CD4-positive, alpha-beta T cell treated with Interleukin-21 for 1 hour (primary cell): ENCODE results near the gene UBR1.
"Not testable (repeated sequence)": the region's sequence is repeated elsewhere in the genome, so short reads cannot be mapped to it uniquely, and the experiment has no call there.

Source experiments
- DNase-seq: peaks from one replicate; pipeline ENCODE4 v3.0.0-alpha.2; 2020

The UBR1 gene

DNA sequence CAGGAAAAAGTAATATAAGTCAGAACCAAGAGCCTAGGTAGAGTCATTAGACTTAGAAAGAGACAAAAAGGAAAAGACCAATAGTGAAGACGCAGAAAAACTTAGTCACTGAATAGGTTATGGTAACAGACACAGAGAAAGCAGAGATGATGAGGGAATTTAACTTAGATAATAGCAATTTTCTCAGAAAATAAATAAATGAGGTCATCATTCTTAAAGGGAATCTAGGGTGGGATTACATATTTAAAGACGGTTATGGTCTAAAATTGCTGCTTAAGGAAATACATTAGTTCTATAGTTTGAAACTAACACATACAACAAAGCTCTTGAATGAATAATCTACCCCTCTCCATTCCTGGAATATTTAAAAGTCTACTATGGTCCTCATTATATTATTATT, 59.4 kb downstream of the UBR1 start:
- no peak for DNase-seq

DNA sequence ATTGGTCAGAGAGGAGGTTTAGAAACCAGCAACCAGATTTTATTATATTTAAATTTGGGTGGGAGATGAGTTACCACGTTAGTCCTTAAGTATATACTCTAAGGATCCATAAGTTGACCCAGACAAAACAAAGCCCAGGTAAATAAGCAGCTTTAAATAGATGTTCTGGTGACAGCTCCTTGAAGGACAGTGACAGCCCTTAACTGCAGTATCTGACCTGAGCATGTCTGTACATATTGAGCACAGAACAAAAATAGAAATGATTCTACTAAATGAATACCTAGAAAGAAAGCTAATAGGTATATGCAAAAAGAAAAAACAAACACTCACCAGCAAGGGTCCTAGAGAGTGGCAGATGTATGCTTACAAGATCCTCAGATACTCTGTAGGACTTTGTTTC, 63.0 kb downstream of the UBR1 start:
- no peak for DNase-seq

DNA sequence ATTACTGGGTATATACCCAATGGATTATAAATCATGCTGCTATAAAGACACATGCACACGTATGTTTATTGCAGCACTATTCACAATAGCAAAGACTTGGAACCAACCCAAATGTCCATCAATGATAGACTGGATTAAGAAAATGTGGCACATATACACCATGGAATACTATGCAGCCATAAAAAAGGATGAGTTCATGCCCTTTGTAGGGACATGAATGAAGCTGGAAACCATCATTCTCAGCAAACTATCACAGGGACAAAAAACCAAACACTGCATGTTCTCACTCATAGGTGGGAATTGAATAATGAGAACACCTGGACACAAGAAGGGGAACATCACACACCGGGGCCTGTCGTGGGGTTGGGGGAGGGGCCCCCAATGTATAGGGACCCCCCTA, 64.8 kb downstream of the UBR1 start:
- not testable (repeated sequence) for DNase-seq

DNA sequence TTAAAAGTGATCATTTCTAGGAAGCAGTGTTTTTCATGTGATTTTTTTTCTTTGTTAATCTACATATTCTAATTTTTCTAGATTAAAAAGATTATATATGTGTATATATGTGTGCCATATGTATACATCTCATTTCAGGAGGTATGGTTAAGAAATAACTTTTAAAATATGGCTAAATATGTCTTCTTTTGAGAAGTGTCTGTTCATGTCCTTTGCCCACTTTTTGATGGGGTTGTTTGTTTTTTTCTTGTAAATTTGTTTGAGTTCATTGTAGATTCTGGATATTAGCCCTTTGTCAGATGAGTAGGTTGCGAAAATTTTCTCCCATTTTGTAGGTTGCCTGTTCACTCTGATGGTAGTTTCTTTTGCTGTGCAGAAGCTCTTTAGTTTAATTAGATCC, 70.6 kb downstream of the UBR1 start:
- not testable (repeated sequence) for DNase-seq

DNA sequence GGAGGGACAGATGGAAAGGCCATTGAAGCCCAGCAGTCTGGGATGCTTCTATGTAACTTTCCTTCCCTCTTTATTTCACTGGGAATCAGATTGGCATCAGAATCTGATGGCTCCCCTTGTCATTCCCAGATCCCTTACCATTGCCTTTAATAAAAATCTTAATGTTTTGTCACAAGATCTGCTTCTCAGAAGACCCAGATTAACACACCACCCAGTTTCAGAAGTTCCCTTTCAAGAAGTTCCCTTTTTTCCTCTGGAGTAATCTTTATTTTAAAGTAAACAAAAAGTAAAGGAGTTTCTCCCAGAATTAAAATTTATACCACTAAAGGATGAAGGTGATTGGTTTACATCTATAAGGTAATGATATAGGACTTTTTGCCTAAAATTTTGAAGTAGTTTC, 76.4 kb downstream of the UBR1 start:
- DNase-seq = no peak

DNA sequence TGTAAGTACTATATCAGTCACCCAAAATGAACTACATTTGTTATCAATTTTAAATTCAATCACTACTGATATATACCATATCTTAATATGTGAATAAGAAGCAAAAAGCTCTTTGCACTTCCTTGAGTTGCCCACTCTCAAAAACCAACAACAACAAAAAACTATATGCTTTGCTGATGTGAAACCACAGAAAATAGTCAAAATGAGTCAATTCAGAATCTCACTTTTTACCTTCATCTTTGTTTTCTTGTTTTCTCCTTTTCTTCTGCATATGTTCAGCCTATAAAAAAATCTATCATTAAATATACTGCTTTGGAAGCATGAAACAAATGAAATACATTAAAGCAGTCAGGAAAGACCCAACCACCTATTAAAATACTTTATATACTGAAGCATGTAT, 80.7 kb downstream of the UBR1 start:
- no peak for DNase-seq

DNA sequence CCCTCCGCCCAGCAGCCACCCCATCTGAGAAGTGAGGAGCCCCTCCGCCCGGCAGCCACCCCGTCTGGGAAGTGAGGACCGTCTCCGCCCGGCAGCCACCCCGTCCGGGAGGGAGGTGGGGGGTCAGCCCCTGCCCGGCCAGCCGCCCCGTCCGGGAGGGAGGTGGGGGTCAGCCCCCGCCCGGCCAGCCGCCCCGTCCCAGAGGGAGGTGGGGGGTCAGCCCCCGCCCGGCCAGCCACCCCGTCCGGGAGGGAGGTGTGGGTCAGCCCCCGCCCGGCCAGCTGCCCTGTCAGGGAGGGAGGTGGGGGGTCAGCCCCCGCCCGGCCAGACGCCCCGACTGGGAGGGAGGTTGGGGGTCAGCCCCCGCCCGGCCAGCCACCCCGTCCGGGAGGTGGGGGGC, 91.2 kb downstream of the UBR1 start:
- DNase-seq = not testable (repeated sequence)

DNA sequence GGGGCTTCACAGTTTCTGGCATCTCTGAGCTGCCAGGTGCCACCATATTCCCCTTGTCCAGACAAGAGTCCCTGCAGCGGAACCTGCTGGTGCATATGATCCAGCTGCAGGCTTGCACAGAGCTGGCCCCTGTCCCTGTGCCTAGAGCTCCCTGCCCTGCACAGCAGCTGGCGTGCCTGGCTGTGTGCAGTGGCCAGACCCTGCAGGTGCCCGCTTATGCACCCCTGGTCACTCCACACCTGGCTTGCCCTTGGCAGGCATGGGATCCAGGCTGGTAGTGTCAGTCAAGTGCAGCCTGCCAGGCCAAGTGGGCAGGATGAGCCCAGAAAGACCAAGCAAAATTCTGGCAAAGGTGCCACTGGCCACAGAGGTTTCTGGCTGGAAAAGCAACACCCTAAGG, 96.6 kb downstream of the UBR1 start:
- no peak for DNase-seq

DNA sequence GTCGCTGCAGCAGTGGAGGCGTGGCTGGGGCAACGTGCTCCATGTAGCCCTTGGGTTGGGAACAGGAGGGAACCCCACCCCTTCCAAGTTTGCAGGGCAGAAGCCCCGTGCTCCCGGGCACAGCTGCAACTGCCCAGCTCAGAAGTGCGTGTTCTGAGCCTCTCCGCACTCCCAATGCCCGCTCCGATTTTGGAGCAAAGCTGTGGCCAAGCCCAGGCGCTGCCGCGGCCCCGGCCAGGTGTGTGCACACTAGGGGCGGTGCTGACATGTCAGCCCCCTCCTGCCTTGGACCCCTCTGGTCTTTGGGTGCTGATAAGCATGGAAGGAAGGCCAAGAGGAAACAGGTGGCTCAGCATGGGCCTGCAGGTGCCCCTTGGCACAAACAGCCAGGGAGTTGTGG, 97.7 kb downstream of the UBR1 start:
- no peak for DNase-seq

DNA sequence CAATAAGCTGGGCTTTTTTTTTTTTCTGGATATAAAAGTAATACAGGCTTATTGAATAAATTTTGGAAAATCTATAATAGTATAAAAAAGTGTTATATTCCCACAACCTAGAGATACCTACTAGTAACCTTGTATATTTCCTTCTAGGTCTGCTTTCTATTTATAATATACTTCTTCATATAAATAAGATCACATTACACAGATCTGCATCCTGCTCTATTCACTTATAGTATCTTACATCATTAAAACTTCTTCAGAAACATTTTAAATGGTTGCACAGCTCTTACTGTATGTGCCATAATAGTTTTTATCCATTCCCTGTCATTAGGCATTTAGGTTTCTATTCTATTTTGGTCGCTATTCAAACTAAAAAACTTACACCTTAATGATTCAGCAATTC, 98.3 kb downstream of the UBR1 start:
- no peak for DNase-seq

DNA sequence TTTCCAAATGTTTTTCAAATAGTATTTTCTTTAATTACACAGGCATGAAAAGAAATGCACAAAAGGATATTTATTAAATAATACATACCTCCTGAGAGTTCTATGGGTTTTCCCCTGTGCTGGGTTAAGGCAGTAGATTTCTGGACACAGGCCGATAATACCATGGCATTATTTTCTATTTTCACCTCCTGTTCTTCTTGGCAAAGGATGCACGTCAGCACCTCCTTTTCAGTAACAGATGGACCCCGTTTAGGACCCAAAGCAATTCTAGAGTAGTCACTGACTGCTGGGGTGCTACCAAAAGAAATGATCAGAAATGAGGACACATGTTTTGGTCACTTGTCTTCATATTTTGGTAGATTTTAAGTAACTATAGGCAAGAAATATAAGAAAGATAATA, 98.8 kb downstream of the UBR1 start:
- DNase-seq = no peak

DNA sequence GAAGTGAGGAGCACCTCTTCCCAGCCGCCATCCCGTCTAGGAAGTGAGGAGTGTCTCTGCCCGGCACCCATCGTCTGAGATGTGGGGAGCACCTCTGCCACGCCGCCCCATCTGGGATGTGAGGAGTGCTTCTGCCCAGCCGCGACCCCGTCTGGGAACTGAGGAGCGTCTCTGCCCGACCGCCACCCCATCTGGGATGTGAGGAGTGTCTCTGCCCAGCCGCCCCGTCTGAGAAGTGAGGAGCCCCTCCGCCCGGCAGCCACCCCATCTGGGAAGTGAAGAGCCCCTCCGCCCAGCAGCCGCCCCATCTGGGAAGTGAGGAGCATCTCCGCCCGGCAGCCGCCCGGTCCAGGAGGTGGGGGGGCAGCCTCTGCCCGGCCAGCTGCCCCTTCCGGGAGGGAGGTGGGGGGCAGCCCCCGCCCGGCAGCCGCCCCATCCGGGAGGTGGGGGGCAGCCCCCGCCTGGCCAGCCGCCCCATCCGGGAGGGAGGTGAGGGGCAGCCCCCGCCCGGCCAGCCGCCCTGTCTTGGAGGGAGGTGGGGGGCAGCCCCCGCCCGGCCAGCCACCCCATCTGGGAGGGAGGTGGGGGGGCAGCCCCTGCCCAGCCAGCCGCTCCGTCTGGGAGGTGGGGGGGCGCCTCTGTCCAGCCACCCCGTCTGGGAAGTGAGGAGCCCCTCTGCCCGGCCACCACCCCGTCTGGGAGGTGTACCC, 100.8 kb downstream of the UBR1 start:
- not testable (repeated sequence) for DNase-seq

DNA sequence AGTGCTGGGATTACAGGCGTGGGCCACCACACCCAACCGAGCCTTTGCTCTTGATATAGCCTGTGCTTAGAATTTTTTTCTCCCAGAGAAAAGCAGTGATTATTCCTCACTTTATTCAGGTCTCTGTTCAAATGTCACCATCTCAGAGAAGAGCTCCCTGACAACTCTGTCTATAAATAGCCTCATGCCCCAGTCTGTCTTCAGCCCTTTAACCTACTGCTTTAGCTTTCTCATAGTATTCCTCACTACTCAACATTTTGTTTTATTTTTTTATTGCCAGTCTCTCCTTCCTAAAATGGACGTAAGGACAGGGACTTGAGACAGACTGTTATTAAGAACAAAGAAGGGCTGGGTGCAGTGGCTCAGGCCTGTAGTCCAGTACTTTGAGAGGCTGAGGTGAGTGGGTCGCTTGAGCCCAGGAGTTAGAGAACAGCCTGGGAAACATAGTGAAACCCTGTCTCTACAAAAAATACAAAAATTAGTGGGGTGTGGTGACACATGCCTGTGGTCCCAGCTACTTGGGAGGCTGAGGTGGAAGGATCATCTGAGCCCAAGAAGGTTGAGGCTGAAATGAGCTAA, 106.5 kb downstream of the UBR1 start:
- no peak for DNase-seq

DNA sequence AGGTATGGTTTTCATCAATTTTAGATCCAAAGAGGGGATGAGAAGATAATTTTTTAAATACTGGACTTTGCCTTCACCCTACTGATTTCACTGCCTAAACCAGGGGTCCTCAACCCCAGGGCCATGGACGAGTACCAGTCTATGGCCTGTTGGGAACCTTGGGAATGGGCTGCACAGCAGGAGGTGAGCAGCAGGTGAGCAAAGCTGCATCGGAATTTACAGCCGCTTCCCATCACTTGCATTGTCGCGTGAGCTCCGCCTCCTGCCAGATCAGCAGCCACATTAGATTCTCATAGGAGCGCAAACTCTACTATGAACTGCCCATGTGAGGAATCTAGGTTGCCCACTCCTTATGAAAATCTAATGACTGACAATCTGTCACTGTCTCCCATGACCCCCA, 109.0 kb downstream of the UBR1 start:
- no peak for DNase-seq

DNA sequence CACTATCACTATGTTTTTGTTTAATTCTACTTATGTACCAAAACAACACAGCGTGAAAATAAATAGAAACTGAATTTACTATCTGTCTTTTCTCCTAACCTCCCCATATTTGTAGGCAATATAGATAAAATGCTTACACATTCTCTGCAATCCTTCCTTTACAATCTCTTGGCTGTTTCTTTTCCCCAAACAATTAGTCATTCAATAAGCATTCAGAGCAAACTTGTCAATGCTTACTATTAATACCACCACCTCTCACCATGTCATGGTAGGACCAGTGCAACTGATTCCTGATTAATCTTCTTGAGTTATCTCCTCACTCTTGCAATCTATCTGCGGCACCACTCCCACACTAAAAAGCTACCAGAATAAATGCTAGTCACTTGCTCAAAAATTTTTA, 111.3 kb downstream of the UBR1 start:
- no peak for DNase-seq

DNA sequence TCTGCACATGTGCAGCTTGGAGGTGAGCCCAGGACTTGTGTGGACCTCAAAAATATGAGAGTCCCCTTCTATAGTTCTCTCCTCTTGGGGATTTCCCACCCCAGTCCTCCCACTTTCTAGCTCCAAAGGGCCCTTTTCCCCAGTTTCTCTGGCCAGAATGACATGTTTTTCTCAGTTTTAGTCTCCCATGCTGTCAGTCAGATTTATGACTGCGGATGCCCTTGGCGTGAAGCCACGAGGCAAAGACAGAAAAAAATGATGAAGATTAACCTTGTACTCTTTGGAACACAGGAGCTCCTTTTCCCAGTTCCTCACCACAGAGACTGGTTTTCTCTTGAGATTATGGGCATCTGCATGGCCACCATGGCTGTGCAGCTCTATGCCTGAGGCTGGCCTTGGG, 113.2 kb downstream of the UBR1 start:
- no peak for DNase-seq

DNA sequence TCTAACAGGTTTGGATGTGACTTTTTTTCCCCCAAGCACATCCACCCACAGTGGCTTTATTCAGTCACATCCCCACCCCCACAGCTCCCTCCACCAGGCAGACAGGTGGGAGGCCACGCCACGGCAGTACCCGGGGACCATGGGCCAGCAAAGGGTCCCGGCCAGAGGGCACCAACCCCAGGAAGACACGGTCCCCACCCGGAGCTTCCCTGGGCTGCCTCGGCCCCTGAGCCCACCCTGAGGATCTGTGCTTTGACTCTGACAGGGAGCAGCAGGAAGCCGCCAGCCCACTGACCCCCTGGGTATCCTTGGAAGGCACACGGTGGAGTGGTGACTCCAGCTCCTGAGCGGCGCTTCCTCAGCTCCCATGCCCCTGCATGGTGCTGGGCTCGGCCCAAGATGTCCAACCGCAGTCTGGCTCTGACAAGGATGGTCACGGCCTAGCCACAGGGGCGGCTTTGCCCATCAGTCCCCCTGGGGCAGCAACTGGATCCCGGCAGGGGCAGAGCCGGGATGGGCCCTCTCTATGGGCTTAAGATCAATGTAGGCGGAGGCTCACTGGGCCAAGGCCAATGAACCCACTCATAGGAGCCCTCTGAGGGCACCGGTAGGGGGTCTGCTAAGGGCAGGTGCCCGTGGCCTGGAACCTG, 119.0 kb downstream of the UBR1 start:
- no peak for DNase-seq

DNA sequence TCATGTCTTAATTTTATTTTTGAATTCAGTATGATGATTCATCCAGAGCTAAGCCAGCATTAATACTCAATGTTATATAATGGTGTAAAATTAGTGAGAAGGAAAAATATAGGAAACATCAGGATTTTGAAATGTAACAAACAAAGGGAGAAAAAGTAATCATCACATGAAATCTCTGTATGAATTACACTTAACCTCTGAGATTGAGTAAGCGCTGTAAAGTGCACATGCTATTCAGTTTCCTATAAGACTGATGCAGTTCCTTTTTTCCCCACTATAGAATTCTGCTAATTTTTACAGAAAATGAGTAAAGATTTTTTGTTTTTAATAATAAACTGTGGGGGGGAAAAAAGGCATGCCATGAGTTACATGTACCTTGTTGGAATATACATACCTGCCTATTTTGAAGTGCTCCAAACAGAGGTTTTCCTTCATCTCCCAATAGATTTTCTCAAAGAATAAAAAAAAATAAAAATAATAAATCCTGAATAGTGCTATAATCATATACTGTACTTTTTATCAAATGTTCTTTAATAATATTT, 121.3 kb downstream of the UBR1 start:
- DNase-seq = no peak

DNA sequence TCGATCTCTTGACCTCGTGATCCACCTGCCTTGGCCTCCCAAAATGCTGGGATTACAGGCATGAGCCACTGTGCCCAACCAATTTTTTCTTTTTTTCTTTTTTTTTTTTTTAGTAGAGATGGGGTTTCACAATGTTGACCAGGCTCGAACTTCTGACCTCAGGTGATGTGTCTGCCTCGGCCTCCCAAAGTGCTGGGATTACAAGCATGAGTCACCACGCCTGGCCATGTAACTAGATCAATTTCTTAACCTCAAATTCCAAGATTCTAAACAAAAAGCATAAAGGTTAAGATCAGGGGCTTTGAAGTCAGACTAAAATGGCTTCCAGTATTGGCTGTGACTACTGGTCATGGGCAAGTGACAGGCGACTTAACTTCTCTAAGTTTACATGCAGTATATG, 126.7 kb downstream of the UBR1 start:
- DNase-seq = not testable (repeated sequence)

DNA sequence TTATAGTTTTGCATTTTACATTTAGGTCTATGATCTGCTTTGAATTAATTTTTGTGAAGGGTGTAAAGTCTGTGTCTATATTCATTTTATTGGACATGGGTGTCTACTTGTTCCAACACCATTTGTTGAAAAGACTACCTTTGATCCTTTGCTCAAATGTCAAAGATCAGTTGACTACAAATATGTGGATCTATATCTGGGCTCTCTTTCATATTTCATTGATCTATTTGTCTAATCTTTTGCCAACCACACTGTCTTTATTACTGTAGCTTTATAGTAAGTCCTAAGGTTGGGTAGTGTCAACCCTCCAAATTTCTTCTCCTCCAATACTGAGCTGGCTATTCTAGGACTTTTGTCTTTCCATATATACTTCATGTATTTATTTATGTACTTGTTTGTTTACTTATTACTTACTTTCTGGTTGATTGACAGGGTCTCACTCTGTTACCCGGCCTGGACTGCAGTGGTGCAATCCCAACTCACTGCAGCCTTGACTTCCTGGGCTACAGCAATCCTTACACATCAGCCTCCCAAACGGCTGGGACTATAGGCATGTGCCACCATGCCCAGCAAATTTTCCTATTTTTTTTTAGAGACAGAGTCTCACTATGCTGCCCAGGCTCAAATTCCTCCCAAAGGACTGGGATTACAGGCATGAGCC, 131.5 kb downstream of the UBR1 start:
- no peak for DNase-seq

DNA sequence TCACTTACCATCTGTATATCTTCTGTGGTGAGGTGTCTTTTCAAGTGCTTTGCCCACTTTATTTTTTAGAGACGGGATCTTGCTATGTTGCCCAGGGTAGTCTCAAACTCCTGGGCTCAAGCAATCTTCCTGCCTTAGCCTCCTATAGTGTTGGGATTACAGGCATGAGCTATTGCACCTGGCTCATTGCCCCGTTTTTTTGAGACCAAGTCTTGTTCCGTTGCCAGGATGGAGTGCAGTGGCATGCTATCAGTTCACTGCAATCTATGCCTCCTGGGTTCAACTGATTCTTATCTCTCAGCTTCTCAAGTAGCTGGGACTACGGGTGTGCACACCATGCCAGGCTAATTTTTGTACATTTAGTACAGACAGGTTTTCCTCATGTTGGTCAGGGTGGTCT, 132.7 kb downstream of the UBR1 start:
- DNase-seq = no peak

DNA sequence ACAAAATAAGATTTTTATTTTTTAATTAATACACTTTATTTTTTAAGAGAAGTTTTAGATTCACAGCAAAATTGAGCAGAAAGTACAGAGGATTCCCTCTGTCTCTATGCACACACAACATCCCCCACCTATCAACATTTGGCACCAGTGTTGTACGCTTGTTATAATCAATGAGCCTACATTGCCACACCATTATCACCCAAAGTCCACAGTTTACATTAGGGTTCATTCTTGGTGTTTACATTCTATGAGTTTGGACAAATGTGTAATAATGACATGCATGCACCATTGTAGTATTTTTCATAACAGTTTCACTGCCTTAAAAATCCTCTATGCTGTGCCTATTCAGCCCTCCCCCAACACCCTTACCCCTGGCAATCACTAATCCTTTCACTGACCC, 134.0 kb downstream of the UBR1 start:
- DNase-seq = no peak

DNA sequence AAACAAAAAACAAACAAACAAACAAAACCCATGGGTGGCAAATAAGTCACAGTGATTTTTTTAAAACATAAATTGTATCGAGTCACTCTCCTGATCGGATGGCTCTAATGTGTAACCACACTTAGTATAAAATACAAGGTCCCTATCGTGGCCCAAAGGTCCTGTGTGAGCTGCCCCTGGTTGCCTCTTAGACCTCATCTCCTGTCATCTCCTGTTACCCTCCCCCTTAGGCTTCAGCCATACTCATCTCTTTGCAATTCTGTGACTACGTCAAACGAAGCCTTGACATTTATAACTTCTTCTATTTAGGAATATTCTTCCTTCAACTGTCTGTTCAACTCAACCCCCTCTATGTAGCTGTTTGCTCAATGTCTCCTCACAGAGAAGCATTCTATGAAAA, 141.4 kb downstream of the UBR1 start:
- no peak for DNase-seq

DNA sequence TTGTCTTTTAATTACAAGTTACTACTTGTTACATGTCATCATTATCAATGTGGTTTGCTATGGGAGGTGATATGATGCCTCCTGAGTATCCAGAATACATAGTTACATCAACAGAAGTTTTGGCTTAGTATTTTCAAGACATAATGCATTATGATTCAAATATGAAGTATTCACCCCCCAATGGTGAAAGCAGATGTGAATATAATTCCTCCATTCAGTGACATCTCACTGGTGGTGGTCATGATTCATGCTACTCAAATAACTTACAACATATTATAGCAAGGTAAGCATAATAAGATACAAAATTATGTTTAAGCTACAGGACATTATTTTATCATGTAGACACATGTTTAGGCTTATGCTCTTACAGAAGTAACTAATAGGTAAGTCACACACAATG, 150.3 kb downstream of the UBR1 start:
- no peak for DNase-seq
